GM19395 (cell line): ENCODE data around the gene SLC29A3.

Source experiments
- ATAC-seq: cut with Tn5 transposase; IDR thresholded peaks from one replicate; pipeline ENCODE4 v1.9.1; 2021; ENCODE audit warnings: mild to moderate bottlenecking, moderate library complexity; ENCODE audit not compliant: unreplicated experiment

Gene SLC29A3

DNA sequence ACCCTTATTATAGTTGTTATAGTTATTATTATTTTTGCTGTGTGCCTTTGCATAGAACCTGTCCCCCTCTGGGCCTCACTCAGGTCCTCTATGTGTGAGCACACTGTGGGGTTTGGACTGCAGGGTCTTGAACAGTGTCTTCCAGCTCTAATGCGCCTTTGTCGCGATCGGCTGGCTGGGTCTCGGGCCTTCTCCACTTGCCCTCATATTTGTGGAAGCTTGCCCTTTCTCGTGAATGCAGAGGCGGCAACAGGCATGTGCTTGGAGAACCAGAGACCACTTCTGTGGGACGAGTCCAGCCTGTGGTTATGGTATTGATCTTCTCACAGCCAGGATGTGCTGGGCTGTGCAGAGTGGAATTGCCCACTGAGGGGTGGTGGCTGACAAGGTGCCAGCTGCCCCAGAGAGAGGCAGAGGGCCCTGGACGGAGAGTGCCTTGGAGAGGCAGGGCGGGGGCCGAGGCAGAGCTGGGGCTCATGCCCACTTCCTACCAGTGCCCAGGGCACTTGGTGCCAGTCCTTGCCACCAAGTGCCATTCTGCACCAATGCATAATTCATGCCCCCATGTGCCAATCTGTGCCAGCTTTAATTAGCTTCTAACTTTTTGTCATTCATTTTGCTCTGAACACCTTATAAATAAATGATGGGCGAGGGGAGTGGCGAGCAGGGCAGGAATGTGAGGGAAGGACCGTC, 70.9 kb downstream of the SLC29A3 start:
- ATAC-seq = no peak

DNA sequence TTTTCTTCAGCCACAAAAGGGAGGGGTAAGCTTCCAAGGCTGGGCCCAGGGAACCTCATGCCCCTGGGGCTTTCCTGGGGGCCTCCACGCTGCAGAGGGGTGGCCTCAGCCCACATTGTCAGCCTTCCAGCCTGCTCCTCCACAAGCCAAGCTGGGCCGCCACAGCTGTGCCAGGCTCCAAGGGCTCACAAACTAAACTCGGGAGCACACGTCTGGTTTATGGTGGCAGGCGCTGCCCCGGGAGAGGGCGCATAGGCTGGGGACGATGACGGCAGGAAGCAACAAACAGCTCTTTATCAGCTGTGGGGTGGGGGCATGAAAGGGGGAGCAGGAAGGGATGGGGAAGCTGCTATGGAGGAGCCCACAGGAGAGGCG, 71.4 kb downstream of the SLC29A3 start:
- ATAC-seq = no peak

DNA sequence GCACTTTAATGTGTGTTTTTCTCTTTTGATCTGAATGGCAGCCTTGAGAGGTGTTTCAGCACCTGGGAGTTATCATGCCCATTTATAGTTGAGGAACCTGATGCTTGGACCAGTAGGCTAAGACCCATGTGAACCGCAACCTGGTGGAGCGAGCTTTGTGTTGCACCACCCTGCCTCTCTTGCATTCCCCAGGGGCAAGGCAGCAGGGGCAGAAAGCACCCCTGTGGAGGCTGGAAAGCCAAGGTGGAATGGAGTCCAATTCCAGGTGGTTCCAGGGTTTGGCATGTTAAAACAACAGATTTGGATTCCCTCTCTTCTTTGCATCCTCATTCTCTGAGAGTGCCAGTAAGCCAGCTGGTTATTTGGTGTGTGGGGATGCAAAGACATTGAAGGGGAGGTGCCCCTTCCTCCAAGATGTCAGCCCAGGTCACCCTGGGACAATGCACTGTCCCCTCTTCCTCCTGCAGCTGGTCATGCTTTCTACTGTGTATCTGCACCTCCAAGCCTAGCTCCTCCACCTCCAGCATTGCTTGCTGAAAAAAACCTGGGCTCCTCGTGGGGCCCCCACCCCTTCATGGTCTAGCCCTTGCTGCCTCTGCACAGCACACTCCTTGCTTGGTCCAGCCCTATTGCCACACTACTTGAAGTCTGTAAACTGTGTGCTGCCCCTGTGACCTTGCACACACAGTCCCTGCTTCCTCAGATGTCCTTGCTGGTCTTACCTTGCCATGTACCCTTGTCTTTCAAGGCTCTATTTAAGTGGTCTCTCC, 72.0 kb downstream of the SLC29A3 start:
- no peak for ATAC-seq

DNA sequence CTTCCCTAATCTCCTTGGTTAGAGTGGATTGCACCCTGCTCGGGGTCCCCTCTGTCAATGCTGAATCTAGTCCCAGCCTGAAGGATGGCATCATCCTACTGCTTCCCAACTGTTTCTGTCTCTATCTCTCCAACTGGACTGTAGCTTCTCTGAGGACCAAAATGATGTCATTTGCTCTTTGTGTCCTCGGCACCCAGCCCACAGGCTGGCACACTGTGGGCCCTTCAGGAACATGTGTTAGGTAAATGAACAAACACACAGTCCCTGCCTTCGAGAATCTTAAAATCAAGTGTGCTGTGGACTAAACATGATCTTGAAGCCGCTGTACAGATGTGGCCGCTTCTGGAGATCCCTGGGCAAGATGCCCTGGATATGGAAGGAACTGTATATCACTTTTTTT, 72.6 kb downstream of the SLC29A3 start:
- ATAC-seq = no peak

DNA sequence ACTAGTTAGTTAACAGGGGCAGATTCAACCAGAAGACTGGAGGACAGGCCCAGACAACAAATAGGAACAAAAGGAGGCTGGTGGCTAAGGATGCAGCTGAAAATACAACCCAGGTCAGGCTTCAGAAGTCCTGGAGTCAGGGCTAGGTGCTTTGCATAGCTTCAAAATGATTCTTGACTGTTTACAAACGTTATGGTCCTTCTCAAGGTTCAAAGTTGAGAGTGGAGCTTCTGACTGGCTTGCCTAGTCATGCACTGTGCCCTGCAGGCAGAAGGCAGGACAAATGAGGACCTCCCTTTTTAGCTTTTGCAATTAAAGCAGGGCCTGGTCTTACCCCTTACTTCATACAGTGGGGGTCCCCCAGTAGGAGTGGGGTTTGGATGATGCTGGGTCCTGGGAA, 73.2 kb downstream of the SLC29A3 start:
- ATAC-seq = no peak

DNA sequence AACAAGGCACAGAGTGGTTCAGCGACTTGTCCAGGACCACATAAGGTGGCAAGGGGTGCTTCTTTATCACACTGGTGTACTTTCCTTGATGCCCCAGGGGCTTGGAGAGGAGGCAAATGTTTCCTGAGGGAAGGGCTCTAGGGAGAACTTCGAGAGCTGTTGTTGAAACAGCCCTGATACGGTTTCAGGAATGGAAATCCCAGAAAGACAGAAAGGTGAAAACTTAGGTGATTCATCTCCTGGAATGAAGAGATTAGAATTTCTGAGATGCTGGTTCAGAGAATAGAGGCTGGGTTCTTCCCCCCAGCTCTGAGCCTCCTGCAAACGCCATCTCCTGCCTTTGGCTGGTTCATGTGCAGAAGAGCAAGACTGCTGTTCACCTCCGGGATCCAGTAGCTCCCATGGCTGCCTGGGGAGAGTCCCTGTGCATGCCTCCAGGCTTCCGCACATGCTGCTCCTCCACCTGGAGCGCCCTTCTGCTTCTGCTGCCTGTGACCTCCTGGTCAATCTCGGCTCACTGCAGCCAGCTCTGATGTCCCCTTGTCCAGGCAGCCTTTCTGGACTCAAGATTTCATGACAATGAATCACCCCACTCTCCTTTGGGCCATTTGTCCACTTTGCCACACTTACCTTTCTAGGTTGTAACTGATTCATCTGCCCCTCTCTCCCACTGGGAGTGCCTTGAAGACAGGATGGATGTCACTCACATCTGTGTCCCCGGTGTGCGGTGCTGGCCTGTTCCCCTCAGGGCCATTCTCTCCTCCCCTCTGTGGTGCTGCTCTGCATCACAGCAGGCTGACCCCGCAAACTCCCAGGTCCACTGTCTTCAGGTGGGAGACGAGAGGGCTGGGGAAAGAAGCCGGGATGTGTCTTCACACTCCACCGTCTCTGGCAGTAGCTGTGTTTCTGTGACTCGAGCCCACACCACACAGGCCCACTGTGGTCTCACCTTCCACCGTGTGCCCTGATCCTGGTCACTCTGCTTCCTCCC, 74.0 kb downstream of the SLC29A3 start:
- ATAC-seq = no peak

DNA sequence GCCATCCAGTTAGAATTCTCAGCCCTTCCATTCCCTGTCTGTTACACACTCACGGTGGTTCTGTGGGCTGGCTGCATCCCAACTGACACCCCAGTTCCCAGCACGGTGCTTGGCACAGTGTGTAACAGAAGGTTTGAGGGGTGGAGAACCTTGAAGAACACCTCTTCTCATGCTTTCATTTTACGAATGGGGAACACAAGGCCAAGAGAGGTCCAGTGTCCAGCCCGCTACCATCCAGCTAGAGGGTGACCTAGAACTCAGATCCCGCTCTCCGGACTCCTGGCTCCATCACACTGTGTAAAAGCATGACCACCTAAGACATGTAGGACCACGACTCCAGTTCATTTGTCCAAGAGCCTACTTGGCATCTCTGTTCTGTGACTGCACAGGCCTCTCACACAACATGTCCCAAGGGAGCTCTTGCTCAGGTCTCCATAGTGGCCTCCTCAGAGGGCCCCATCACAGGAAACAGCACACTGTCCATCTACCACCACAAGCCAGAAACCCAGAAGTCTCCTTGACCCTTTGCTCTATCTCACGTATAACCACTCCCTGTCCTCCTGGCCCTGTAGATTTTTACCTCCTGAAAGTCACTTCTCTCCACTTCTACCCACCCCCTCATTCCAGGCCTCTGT, 74.9 kb downstream of the SLC29A3 start:
- no peak for ATAC-seq

DNA sequence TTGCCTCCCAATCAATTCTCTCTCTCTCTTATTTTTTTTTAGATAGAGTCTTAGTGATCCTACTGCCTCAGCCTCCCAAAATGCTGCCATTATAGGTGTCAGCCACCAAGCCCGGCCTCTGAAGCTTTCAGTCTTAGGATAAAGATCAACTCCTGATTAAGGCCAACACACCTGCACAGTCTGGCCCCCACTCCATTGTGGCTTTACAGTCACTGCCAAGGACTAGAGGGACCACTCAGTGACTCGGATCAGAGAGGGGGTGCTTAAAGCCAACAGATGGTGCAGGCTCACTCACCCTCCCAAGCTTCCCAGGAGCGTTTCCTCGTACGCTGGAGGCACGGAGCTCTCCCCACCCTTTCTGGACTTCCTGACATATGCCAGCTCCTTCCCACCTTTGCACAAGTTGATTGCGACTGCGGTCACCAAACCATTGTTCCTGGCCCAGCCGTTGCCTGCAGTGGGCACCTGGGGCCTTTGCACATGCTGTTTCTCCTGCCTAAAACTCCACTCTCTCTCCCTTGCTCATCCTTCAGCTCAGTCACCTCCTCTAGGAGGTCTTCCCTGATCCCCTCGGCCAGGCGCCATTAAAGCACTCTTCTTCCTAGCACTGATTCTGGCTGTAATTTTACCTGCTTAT, 76.0 kb downstream of the SLC29A3 start:
- no peak for ATAC-seq

DNA sequence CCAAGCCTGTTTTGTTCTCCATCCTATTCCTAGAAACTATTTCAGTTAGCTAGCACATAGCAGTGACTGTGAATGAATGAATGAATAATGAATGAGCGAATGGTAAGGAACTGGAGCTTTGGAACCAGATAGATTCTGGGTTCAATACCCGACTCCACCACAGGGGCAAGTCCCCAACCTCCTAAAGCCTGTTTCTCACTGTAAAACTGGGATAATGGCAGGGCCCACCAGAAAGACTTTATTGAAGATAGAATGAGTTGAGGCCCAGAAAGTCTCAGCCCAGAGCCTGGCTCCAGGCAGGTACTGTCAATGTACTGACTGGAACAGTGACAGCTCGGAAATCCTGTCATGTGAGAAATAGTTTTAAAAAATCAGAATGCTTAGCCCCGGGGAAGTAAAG, 76.6 kb downstream of the SLC29A3 start:
- ATAC-seq = no peak

DNA sequence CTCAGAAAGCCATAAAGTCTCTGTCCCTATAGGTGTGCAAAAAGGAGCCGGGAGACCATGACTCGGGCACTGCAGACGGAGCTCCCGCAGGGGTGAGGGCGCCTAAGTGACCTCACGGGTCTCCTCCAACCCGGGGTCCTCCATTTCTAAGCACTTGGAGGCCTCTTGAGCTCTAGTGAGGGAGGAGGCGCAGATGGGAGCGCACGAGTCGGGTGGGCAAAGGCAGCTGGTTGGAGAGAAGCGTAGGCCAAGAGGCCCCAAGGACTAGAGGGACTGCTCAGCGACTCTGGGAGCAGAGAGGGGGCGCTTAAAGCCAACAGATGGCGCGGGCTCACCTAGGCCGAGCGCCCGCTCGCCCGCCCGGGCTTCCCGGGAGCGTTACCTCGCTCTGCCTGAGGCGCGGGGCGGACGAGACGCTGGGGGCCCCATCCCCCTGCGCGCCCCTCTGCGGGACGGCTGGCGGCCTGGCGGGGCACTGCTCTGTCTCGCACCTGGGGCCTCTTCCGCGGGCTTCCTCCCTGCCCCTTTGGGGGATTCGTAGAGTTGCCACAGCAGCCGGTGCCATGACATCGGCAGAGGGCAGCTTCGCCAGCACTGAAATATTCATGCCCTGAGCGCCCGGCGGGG, 77.1 kb downstream of the SLC29A3 start:
- no peak for ATAC-seq

DNA sequence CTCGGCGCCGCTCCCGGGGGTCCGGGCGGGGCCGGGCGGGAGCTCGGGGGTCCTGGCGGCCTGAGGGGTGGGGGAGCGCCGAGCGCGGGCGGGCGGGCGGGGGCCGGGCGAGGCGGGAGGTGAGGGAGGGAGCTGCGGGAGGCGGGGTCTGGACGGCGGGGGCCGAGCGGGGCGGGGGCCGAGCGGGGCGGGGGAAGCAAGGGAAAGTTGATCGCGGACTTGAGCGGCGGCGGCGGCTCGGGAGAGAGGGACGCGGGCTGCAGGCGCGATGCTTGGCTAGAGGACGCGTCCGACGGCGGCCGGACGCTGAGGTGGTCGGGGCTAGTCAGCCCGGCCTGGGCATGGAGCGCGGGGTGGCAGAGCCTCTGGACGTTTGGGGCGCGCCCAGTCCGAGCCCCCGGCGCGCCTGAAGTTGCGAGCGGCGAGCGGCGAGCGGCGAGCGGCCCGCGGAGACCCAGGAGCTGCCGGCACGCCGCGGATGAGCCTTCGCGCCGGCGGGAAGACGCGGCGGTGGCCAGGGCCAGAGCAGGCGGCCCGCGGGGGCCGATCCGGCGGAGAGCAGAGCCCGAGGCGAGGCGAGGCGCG, 77.7 kb downstream of the SLC29A3 start, which contains the start of gene CDH23:
CDH23 (plus strand) TSS at position 210 of the 585 bp plus-strand sequence. CDS start 42,912 bp downstream, outside the sequence.
- ATAC-seq = no peak

DNA sequence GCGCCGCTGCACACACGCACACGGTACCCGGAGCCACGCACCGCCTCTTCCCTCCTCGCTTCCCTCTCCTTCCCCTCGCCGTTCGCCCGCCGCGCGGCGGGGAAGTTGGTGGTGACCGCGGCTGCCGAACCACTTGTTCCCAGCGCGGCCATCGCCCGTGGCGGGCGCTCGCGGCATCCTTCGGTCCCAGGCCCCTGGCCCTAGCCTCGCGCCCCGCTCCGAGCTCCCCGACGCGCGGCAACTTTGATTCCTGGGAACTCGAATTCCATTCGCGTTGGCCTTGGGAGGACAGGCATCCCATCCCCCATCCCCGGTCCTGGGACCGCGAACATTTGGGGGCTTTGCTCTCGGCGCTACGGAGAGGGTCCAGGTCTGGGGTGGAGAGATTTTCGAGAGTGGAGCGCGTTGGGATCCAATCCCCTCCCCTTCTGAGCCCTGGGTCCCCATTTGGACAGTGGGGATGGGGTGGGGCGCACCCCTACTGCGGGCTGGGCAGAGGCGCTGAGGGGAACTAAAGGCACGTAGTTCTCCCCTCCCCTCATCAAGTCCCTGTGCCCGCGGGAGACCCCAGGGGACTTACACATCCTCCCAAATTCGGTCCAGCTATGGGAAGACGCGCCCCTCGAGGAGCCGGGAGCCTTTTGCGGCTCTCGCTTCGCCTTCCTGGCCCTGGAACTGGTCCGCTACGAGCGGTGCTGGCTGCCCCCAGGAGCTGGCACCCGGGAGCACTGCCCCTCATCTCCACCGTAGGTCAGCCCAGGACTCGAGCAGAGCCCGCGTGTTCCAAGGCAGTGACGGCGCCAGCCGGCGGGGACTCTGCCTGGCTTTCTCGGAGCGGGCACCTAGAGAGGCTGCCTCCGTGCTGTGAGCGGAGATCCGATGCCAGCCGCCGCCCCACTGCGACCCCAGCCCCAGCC, 78.5 kb downstream of the SLC29A3 start:
- no peak for ATAC-seq

DNA sequence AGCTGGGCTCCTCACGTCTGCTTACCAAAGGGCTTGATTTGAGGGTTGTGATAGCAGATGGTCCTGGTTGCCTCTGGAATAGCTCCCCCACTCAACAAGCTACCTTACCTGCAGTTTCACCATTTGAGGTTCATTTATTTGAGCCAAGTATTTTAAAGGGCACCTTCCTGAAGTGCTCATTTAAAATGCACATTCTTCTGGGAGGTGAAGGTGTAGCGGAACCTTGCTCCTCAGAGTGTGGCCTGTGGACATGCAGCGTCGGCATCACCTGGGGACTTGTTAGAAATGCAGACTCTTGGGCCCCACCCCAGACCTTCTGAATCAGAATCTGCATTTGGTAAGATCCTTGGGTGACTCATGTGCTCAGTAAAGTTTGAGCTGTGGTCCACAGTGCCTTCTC, 79.9 kb downstream of the SLC29A3 start:
- no peak for ATAC-seq

DNA sequence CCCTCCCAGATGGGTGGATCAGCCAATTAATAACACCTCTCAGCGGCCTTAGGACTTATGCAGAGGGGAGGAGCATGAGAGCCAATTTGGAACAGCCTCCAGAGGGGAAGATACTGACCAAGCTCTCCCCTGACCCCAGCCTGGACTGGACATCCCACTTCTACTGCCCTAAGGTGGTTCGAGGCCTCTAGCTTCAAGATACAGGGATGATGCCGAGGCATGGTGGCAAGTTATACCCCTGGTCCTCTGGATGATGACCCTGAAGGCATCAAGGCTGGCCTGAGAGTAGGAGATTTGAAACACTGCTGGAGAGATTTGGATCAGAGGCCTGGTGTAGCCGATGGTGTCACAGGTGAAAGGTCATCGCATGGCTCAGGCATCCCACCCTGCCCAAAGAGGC, 80.9 kb downstream of the SLC29A3 start:
- ATAC-seq = no peak

DNA sequence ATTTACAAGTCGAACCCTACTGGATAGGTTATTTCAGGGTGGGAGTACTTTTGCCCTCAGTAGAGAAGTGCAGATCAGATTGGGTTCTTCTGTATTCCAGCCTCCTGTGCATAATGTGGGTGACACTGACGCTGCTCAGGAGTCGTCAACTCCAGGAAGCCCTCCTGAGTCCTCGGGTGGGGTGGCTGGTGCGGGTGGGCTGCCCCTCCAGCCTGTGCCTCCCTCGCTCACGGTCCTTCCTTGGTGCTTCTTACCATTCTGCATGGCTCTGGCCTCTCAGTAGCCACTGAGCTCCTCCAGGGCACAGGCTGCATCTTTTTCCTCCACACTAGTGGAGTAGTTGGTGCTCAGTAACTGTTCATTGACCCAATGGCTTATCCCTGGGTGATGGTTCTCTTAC, 82.0 kb downstream of the SLC29A3 start:
- ATAC-seq = no peak

DNA sequence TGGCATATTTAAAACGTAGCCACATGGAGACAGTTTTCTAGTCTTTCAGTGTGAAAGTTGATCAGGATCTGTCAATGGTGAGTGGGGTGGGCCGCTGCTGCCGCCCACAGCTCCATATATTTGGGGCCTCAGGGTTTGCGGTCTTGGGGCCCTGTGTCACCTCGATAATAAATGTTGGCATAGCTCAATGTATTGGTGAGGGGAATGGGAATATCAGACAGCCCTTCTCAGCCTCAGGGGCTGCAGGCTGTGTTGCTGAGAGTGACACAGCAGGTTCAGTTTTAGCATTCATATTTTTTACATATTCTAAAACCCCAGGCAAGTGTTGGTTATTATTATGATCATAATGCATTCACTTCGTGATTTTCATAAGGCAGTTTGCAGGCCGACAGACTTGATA, 82.9 kb downstream of the SLC29A3 start:
- ATAC-seq = no peak

DNA sequence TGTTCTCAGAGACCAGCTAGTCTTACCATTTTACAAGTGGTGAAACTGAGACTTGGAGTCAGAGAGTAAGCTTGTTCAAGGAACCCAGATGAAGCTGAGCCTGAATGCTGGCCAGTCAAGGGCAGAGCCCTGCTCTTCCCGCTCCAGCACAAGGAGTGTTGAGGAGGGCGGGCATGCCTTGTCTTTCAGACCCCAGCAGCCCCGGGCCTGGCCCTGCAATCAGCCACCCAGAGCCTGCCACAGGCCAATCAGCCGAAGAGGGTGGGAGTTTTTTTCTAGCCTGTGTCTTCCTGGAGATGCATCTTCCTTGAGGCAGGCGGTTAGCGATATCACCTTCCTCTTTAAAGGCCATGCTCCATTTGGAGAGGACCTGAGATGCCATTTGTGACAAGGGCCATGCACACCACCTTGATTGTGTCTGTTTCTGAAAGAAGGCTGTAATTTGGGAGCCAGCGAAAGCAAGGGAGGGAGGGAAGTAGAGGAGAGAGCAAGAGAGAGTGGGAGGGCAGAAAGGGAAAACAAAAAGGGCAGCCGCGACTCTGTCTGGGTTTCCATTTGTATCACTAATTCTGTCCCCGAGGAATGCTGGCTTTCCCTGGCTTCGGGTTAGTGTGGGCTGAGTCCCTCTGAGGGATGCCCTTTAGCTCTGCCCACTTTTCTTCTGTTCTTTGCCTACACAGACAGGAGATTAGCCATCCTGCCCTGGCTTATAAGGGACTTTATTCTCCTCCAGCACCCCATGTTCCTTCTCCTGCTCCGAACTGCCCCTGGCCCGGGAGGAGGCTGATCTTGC, 85.6 kb downstream of the SLC29A3 start:
- no peak for ATAC-seq

DNA sequence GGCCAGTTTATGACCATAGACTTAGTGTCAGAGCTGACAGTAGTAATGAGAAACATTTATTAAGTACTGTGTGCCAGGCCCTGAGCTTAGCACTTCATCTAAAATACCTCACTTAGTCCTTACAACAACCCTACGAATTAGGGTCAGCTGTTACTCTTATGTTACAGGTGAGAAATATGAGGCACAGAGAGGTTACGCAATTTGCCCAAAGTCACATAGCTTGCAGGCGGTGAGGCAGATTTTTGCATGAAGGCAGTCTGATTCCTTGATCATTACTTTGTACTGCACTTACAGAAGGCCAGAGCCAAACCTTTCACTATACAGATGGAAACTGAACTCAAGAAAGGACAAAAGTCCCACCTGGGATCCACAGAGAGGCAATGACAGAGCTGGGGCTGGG, 87.8 kb downstream of the SLC29A3 start:
- ATAC-seq = no peak
